Measurements from ENCODE around the gene ZDHHC12. TPM values are rescaled to one million over a fixed set of nuclear protein-coding genes. Genes with fewer than 3 reads are reported as not detected.
A peak's percentile ranks its signal among the peaks of the same experiment; 100 is the strongest.

Gene ZDHHC12
- 10 to 100 TPM; 15.5 to 97.4 (median 28.7) TPM for total RNA-seq
- polyA plus RNA-seq, result 10 to 100 TPM in 2 of 3 donors, 1 to 10 TPM in 1; 1.6 to 64.8 (median 33.1) TPM
- long read RNA-seq, donor 1, transcript ZDHHC12-201 (5 exons, 1,129 nt), result major isoform, 10 of 10 reads
- long read RNA-seq, donor 1, partial matches to known transcripts, result 0 of 10 reads
- long read RNA-seq, donor 1, other reads (novel, unspliced or antisense), result 0 of 10 reads
- long read RNA-seq, donor 2, transcript ZDHHC12-201 (5 exons, 1,129 nt), result major isoform, 10 of 10 reads
- long read RNA-seq, donor 2, partial matches to known transcripts, result 0 of 10 reads
- long read RNA-seq, donor 2, other reads (novel, unspliced or antisense), result 0 of 10 reads
- long read RNA-seq, donor 3, transcript ZDHHC12-201 (5 exons, 1,129 nt), result major isoform, 6 of 6 reads
- long read RNA-seq, donor 3, partial matches to known transcripts, result 0 of 6 reads
- long read RNA-seq, donor 3, other reads (novel, unspliced or antisense), result 0 of 6 reads
- long read RNA-seq, donor 4, transcript ZDHHC12-201 (5 exons, 1,129 nt), result major isoform, 50 of 56 reads
- long read RNA-seq, donor 4, partial matches to known transcripts, result 1 of 56 reads
- long read RNA-seq, donor 4, other reads (novel, unspliced or antisense), result 5 of 56 reads
- long read RNA-seq, donor 5, transcript ZDHHC12-201 (5 exons, 1,129 nt), result major isoform, 74 of 86 reads
- long read RNA-seq, donor 5, partial matches to known transcripts, result 4 of 86 reads
- long read RNA-seq, donor 5, other reads (novel, unspliced or antisense), result 8 of 86 reads
- long read RNA-seq, donor 6, transcript ZDHHC12-201 (5 exons, 1,129 nt), result major isoform, 28 of 31 reads
- long read RNA-seq, donor 6, partial matches to known transcripts, result 0 of 31 reads
- long read RNA-seq, donor 6, other reads (novel, unspliced or antisense), result 2 of 31 reads
- long read RNA-seq, donor 7, transcript ZDHHC12-201 (5 exons, 1,129 nt), result major isoform, 10 of 10 reads
- long read RNA-seq, donor 7, partial matches to known transcripts, result 0 of 10 reads
- long read RNA-seq, donor 7, other reads (novel, unspliced or antisense), result 0 of 10 reads
- long read RNA-seq, donor 8, transcript ZDHHC12-201 (5 exons, 1,129 nt), result major isoform, 19 of 19 reads
- long read RNA-seq, donor 8, partial matches to known transcripts, result 0 of 19 reads
- long read RNA-seq, donor 8, other reads (novel, unspliced or antisense), result 0 of 19 reads
- long read RNA-seq, donor 9, transcript ZDHHC12-201 (5 exons, 1,129 nt), result major isoform, 12 of 12 reads
- long read RNA-seq, donor 9, partial matches to known transcripts, result 0 of 12 reads
- long read RNA-seq, donor 9, other reads (novel, unspliced or antisense), result 0 of 12 reads
- long read RNA-seq, donor 10, transcript ZDHHC12-201 (5 exons, 1,129 nt), result major isoform, 10 of 10 reads
- long read RNA-seq, donor 10, partial matches to known transcripts, result 0 of 10 reads
- long read RNA-seq, donor 10, other reads (novel, unspliced or antisense), result 0 of 10 reads

GRCh38 chr9:128723866-128724743 lies at the start of gene ZDHHC12:
ZDHHC12 (minus strand) TSS chr9:128724127; CDS start chr9:128724093, 34 bp downstream.
- H3K27ac ChIP-seq, result peak within 1 kb of the TSS in 4 of 5 donors; percentile 1 to 78 (median 32)
- H3K9me3 ChIP-seq (replicated peaks in 1 of 3), result no peaks in the 10 kb centered on the region
- no peaks in the 10 kb centered on the region for H3K36me3 ChIP-seq (replicated peaks in 1 of 2)
- H3K4me3 ChIP-seq, result peak within 1 kb of the TSS; percentile 40 to 75 (median 50)
- intact Hi-C loops (cut with DNase I), result no loop called here
- peaks cover 3 to 6% of the 10 kb centered on the region in 2 donors for H3K4me1 ChIP-seq (replicated peaks in 1 of 2)
- TF ChIP-seq POLR2A (IDR thresholded peaks at IDR 0.05) (peak; percentile 60 to 63), CTCF (IDR thresholded peaks at IDR 0.05) (peak in 1 of 6 experiments; percentile 21)
- 1 to 3% (median 2%) methylated on average over 20 to 68 of the region's 68 CpGs for WGBS, 4 donors
- no peaks in the 10 kb centered on the region for H3K27me3 ChIP-seq
- peak; percentile 95 to 99 (median 99) for DNase-seq

- no peak for DNase-seq
- no peaks in the 10 kb centered on the region for H3K27me3 ChIP-seq
- H3K9me3 ChIP-seq (replicated peaks in 1 of 3), result no peaks in the 10 kb centered on the region
- intact Hi-C loops (cut with DNase I), result no loop called here
- H3K4me3 ChIP-seq, result no peak overlapping the region
- H3K4me1 ChIP-seq (replicated peaks in 1 of 2), result peaks cover 10 to 28% of the 10 kb centered on the region in 2 donors
- 68 to 87% (median 77%) methylated on average over 4 to 5 of the region's 5 CpGs for WGBS, 4 donors
- H3K27ac ChIP-seq, result no peak overlapping the region
- no peak for TF ChIP-seq CTCF (IDR thresholded peaks at IDR 0.05)
- no peak for TF ChIP-seq POLR2A (IDR thresholded peaks at IDR 0.05)
- no peaks in the 10 kb centered on the region for H3K36me3 ChIP-seq (replicated peaks in 1 of 2)
These were observed 49.1 kb upstream of the ZDHHC12 start for GRCh38 chr9:128773049-128773448.

- no peaks in the 10 kb centered on the region for H3K9me3 ChIP-seq (replicated peaks in 1 of 3)
- peak; percentile 92 to 97 (median 94) for DNase-seq
- WGBS, 4 donors, result 1 to 10% (median 2%) methylated on average over 2 to 72 of the region's 72 CpGs
- peak within 1 kb of the TSS; percentile 74 to 96 (median 88) for H3K27ac ChIP-seq
- H3K4me3 ChIP-seq, result peak within 1 kb of the TSS; percentile 25 to 83 (median 75)
- no peaks in the 10 kb centered on the region for H3K36me3 ChIP-seq (replicated peaks in 1 of 2)
- H3K4me1 ChIP-seq (replicated peaks in 1 of 2), result peaks cover 10 to 28% of the 10 kb centered on the region in 2 donors
- no peaks in the 10 kb centered on the region for H3K27me3 ChIP-seq
- intact Hi-C loops (cut with DNase I), result no loop called here
- TF ChIP-seq POLR2A (IDR thresholded peaks at IDR 0.05) (peak; percentile 62 to 83), CTCF (IDR thresholded peaks at IDR 0.05) (peak in 1 of 6 experiments; percentile 13)
These were observed 48.0 kb upstream of the ZDHHC12 start, which contains the start of gene ZER1 for GRCh38 chr9:128771745-128772519. ZER1 (minus strand) TSS chr9:128771927; CDS start chr9:128755565, 16,362 bp downstream.

Measured in adrenal gland (tissue), 19 donors.